Cerebellar nuclear complex (tissue), 1 donor: ENCODE measurements around the gene PDZD2.
"Not testable (repeated sequence)": the region's sequence is repeated elsewhere in the genome, so short reads cannot be mapped to it uniquely, and the experiment has no call there.

ENCODE experiments used
- DNase-seq, 2 experiments: peaks; one replicate each; lab custom pipeline; 2025; lab: John Stamatoyannopoulos, UW

The PDZD2 gene

DNA sequence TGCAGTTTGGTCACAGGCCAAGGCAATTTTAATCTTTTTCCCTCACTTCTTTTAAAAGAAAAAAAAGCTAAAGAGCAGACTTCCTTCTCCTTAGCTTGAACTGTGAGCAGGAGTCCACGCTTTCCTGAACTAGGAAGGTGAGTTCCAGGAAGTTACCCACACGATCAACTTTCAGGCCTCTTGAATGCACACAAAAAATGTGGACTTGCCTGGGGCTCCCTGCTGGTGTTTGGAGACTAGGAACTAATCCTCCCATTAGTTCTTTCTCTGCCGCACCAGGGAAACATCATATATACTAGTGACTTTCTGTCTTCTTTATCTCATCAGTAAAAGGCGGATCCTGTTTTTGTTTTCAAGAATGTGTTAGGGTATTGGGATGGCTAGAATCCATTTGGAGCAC is 295.2 kb downstream of the PDZD2 start:
- DNase-seq = no peak

DNA sequence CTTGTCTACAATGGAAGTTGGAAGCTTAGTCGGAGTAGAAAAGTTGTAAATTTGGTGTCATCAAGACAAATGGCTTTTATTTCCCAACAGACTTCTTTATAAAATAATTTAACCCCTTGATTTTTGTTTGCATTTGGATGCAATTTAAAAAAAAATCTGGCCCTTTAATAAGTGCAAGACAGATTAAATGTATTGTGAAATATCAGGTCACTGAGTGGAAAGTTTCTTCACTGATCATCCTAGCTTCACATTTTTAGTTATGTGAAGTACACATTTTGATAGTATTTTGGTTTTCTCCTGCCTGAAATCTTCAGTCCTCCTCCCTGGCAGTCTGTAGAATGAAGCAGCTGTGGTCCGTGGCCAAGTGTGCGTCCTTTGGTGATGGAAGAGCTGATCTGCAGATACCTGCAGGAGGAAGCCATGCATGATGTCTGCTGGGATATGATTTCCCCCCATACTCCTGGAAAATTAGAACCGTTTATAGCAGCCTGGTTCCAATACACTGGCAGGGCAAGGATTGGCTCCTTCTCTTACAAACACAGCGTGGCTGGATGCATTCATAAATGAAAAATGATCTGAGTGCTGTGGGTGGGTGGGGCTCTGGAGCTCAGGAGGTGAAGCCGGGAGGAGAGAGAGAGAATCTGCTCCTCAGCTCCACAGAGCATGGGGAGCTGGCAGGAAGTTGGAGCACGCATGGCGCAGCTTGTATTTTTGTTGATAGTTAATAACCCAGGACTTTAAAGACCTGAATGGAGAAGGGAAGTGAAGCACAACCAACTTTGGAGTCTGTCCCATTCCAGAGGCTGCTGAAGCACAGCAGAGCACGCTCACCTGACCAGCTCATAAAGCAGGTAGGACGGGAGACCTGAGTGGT is 296.8 kb downstream of the PDZD2 start:
- DNase-seq = no peak

DNA sequence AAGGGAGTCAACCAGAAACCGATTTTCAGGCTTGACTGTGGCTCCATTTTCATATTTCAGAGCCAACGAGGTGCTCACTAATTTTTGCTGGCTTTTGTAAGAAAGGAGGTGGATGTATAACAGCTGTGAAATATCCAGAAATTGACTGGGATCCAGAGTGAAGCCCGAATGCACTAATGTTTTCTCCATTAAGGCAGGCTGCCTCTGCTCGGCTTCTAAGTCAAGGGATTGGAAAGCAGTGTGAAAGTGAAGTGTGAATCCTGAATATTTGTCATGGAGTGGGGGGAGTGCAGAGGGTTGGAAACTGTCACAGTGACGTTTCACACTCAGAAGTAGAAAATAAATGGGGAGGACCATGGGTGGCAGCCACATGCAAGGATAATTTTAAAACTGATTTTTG is 297.8 kb downstream of the PDZD2 start:
- no peak for DNase-seq

DNA sequence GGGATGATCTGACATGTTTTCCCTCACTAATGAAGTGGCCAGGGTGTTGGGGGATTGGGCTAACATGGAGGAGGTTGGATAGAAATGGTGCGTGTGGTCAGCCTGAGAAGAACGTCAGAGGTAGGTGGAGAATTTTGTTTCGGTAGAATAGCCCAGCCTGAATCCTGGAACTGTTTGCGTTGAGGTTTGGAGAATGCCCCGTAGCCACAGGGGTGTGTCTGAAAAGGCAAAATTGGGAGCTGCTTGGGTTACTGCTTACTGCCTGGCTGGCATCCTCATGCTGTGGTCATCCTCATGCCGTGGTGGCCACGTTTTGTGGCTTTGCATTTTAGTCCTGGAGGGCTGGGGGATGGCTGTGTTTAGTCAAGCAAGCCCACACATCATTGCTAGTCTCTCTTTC is 298.3 kb downstream of the PDZD2 start:
- no peak for DNase-seq

DNA sequence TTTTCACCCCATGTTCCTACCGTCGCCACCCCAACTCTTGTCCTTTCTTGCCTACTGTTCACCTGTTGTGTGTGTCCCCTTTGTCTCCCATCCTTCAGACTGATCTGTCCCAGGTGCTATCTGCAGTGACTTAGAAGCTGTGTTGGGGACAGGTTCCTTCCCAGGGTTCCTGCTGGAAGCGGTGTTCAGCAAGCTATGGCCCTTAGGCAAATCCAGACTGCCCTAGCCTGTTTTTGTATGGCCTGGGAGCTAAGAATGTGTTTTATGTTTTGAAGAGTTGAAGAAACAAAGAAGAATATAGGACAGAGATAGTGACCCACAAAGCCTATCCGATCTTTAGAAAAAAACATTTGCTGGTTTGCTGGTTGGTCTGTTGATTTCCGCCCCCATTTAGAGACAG is 298.8 kb downstream of the PDZD2 start:
- no peak for DNase-seq

DNA sequence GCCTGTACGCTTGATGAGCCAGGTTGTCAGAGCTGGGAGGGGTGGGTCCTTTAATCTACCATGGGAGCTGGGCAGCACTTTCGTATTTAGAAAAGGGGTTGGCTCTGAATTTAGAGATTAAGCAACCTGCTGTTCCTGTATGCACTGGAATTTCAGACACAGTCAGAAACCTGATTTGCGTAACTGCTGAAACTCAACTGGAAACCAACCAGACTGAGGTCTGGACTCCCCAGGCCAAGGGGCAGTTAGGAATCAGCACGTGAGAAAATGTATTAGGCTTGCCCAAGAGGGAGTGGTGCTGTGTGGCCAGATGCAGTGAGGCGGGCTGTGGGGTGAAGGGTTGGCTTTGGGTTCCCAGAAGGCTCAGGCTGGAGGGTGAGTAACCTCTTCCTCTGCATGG is 300.2 kb downstream of the PDZD2 start:
- DNase-seq = no peak

DNA sequence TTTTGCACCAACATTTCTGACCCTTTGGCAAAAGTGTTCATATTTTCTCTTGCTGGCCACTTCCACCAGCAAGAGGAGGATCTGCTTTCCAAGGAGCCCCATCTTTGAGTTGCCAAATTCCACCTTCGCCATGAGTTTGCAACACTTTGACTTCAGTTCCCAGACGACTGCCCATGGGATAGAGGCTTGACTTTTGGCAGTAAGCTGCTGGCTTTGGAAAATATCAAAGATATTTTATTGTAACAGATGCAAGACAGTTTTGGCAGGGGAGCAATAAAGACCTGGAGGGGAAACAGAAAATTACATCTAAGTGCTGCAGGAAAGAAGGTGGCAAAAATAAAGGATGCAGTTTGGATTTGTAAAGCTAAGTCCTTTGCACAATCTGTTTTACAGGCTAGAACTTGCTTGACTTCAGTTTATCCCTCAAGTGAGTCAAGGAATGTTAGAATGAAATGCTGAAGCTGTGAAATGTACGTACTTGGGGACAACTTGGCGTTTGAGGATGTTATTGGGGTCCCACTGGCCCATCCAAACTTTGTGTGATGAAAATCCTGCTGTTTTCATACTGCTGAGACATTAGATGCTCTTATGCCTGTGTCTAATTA is 302.3 kb downstream of the PDZD2 start:
- no peak for DNase-seq

DNA sequence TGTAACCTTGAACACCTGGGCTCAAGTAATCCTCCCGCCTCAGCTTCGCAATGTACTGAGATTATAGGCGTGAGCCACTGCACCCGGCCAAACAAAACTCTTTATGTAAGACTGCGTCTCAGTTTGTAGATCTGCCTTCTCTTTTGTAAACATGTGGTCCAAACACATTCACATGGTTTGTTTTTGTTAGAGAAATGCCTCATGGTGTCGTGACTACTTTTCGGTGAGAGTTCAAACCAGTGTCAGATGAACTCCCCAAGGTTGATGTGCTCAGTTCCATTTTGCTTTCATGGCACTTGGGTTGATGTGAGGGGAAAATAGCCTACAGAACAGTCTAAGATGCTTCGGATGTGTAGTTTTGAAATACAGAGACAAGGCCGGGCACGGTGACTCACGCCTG is 303.6 kb downstream of the PDZD2 start:
- no peak for DNase-seq

DNA sequence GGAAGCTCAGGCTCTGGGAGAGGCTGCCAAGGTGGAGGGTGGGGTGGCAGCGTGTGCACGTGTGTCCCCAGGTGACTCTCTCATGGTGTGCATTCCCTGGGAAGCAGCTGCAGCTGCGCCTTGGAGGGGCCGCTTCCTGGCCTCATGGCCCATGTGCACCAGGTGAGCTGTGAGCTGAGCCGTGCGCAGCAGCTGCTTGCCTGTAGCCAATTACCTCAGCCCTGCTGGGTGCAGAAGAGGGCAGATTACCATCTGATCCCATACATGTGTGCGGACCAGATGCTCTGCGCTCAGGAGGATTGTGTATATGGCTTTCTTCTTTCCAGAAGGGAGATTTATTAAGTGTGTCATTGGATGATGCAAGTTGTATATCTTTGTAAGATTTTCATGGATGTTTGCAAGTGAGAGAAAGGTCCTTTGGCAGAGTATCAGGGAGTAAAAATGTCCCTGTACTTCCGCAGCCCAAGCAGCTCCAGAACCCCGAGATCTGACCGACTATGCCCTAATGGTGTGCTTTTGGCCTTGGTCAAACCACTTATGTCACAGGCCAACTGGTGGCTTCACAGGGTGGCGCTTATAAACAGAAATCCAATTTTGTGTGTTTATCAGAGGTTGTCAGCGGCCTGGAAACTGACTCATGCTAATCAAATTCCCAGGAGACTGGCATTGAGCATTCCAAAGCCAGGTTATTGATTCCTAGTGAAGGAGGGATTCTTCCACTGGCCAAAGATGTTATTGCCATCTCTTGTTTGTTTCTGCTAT is 305.9 kb downstream of the PDZD2 start:
- DNase-seq = no peak

DNA sequence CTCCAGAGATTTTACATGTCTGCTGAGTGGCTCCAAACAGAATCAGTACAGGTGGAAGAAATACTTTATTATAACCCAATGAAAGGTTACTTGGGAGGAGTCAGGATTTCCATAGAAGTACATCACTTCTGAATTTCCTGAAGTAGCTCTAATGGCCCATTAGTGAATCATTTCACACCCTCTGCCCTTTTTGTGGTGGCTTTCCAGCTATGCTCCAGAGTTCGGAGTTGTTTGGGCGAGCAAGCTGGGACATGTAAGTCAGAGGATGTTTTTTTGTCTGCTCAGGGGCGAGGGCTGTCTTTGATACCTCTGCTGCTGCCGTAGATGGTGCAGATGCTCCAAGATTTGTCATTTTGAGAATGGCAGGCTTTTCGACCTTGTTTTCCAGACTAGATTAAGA is 309.1 kb downstream of the PDZD2 start:
- no peak for DNase-seq

DNA sequence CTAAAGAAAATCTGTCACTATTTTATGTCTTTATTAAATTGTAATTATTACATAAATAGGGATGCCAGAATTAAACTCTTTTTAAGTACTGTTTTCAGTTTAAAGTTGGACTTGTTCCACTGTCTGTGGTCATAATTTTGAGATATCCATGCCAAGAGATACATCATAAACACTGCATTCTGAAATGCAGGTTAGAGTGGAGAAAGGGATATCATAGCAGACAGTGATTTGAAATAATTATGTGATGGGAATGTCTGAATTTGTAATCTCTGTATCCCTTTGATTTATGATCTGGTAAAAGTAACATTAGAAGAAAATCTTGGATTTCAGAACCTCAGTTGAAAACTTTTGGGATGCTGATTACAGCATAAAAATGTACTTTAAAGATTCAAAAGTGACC is 313.1 kb downstream of the PDZD2 start:
- no peak for DNase-seq

DNA sequence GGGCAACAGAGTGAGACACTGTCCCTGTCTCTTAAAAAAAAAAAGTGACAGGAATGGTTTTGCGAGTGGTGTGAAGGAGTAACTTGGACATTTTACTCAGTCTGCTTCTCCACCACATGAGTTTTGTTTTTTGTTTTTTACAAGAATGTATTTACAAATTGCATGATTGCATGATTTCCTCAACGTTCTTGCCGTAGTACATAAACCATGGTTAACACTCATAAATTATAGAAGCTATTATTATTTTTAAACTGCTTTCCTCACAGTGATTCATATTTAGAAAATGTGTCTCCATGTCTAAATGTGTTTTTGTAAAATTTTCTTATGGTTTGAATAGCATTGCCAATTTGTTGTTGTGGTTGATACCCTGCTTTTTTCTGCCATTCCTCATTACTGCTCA is 315.2 kb downstream of the PDZD2 start:
- DNase-seq = no peak

DNA sequence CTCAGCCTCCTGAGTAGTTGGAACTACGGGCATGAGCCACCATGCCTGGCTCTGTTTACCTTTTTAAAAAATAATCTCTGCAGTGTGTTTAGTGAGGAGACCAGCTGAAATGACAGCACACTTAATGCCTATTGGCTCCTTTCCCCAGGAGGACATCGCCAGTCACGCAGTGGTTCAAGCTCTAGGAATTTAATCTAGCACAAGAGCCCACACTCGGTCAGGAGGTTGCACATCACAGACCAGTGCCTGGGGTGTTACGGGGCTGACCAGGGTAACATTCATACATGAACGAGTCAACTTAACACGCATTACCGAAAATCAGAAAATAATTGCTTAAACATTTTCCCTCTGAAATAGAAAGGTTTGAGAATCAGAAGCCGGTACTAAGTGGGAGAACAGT is 318.2 kb downstream of the PDZD2 start:
- no peak for DNase-seq

DNA sequence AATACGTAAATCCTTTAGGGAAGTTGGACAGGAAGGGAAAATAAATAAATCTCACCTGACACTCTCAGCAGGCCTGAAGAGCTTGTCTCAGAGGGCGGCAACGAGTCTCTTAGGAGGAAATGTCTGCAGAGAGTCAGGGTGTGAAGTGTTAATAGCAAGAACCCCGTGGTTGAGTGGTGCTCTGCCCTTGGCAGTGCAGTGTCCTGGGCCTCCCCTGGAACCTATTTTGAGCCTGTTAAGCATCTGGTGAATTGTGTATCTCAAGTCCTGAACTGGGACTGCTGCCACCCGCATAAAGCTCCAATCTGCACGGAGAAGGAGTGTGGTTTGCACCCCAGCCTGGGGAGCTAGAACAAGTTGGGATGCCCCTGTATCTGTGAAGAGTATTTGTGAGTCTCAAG is 323.4 kb downstream of the PDZD2 start:
- no peak for DNase-seq

DNA sequence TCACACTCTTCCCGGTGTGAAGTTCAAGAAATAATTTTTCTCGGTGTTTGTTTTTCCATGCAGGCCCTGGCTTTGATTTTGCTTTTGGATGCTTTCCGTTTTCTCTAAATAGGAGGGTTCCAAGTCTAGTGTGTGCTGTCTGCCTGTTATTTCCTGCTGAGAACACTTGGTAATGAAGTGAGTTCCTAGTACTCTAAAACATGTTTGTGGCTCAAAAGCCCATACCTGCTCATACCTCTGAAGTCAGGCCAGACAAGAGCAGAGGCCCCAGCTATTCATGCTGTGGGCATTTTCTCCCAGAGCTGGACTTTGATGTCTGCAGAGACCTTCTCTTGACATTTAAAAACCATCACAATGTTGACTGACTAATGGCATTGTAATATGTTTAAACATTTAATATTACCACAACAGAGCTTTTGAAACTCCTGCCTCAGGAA is 324.0 kb downstream of the PDZD2 start:
- no peak for DNase-seq

DNA sequence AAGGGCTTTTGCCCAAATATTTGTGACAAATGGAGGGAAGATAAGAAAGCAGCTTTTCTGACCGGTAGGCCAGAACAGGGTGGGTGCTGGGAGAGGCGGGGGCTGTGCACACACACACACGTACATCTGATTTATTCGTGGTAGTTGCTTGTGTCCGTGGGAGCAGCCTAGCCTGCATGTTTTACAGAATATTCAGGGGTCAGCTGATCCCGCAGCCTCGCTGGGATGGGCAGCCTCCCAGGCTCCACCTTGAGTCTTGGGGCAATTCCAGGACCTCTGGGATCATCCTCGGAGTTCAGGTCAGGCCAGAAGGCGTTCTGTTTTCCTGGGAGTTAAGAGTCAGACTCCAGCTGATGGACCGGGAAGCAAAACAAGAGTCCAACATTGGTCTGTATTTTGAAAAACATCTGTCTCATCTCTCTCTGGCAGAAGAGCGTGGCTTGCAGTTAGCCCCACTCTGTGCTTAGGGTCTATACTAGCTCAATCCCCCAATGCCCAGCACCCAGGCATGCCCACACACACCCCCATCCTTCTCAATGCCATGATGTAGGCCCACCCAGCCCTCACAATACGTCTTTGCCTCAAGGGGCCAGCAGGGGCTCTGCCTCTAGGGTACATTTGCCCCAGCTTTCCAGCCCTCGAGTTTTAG is 324.6 kb downstream of the PDZD2 start:
- no peak for DNase-seq

DNA sequence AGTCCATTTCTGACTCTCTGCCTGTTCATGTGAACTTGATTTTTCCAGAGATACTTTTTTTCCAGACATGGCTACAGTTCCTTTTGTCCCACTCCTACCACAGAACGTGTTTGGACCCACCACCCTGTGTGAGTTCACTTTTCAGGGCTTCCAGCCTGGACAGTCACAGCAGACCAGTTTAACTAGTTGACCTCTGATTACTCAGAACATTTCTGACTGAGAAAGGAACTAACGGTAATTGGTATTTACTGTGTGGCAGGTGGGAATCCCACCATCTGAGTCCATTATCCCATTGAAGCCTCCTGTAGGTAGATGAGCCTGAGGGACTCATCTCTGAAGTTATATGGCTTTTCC is 325.1 kb downstream of the PDZD2 start:
- no peak for DNase-seq

DNA sequence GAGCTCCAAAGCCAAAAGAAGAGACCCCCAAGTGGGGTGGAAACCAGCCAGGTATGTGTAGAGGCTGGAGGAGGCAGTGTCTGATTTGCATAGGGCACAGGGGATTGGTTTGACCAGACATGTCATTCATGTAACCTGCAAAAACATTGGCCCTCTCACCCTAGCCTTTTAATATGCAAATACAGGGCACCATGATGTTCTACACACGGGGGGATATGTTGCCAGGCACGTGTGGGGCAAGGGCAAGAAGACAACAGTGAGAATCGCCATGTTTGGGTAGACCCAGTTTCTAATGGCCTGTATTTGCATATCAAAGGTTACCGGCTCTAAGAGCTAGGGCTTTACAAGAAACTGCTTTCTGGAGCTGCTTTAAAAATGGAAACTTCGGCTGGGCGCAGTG is 326.3 kb downstream of the PDZD2 start:
- no peak for DNase-seq

DNA sequence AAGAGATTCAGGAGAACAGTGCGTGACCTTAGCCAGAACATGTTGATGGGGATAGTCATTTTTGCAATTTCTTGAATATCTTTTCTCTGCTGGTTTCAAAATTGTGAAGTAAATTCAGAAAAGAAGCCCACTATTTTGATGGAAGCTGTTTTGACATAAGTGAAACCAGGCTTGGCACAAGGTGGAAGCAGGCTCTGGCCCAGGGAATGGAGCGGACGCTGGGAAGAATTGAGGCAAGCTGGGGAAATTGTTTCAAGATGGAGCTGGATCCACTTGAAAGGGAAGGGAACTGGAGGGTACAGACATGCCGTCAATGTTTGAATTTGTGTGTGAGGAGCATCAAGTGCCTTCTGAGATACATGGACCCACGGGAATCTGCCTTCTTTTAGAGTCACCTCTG is 328.0 kb downstream of the PDZD2 start:
- DNase-seq = no peak

DNA sequence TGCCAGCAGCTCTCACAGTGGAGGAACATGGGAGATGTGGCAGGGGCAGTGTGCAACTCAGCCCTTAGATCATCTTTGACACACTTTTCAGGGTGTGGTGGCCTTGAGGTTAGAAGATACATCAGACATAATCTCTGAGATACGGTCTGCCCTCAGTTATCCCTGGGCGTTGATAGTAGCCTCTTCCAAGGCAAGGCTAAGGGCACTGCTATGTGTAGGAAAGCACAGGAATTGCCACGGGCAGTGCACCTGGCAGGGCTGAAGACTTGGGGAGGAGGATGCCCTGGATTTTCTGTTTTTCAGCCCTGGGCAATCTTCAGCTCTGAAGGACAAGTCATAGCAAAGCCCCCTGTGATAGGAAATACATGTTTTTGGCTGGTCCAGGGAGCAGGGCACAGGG is 328.5 kb downstream of the PDZD2 start:
- no peak for DNase-seq

DNA sequence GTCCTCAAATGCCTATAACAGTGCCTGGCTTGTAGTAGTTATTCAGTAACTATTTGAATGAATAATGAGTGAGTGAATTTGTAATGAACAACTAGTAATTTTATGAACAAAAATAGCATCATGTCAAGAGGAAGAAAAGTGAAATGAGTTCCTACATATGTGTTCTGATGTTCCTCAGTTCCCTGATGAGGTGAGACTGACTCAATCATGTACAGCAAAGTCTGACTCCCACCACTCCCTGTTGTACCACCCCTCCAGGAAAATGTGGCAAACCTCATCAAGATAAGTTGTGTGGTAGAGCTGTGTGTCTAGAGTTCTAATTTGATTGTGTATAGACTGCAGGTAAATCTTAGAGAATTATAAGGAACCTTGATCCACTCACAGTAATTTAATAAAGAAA is 333.6 kb downstream of the PDZD2 start:
- no peak for DNase-seq

DNA sequence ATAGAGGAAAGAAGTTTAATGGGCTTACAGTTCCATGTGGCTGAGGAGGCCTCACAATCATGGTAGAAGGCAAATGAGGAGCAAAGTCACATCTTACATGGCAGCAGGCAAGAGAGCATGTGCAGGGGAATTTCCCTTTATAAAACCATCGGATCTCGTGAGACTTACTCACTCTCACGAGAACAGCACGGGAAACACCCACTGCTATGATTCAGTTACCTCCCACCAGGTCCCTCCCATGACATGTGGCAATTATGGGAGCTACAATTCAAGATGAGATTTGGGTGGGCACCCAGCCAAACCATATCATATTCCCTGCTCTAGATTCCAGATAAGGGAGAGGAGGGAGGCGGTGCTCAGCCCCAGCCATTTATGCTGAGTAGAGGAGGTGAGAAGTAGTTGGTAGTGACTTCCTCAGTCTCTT is 336.3 kb downstream of the PDZD2 start:
- not testable (repeated sequence) for DNase-seq

DNA sequence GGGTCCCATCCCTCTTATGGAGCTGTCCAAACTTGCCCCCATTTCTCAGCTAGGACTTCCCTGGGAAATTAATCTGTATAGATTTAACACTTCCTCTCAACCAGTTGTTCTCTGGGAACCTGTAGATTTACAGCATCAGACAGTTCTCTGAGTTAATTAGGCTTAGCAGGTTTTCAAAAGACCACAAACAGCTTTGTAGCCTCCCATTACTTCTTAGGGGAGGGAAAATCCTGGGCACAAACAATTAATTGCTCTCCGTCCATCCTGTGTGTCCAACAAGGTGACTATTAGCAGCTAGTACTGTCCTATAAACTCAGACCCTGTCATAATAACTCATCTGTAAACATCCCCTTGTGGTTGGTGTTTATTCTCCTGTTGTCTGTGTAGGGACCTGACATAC is 337.2 kb downstream of the PDZD2 start:
- no peak for DNase-seq
